Astrocyte of the hippocampus (primary cell): ENCODE data around the gene MTIF3.

Experiments
- DNase-seq: peaks from one replicate; pipeline ENCODE4 v3.0.0; 2011; ENCODE audit warnings: low read depth, low spot score

MTIF3 gene

DNA sequence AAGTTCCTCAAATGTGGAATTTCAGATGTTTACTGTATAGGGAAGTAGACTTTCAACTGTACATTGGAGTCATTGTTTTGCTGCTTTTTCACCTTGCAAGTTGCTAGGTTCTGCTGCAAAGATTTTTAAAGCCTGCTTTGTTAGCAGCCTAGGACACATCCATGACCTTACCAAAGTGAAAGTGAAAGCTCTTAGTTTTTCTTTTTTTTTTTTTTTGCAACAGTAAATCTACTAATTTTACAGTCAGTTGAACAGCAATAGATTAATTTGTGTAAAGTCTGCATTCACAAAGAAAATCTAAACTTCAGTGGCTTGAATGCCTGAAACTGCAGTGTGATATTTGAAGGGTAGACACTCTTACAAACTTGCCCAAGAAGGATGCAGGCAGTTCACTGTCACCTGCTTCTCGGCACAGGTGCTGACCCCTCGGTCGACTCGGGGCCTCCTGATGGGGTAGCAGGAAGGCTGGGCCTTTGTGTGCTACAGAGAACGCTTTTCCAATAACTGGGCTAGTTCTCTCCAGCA lies 5.0 kb upstream of the MTIF3 start:
- DNase-seq: no peak

DNA sequence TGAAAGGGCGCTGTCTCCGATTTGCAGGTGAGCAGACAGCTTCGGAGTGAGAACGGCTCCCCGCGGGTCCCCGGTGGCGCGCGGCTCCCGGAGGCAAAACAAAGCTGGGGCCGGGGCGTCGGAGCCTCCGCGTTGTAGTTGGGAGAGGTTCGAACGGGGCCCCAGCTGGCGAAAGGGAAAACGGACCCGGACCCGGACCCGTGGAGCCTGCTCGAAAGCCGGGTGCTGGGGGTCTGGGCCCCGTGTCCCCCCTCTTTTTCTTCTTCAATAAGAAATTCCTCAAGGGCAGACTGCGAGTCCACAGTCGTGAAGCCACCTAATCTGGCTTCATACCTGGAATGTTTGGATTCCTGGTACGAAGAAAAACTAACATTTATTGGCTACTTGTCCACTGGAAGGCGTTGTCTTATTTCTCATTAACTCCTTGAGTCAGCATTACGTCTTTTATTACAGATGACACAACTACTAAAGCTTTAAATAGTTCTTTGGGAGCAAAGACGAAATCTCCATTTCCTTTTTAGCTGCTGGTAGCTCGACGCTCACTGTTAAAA lies 632 bp upstream of the MTIF3 start:
- DNase-seq: peak; percentile 50

- no peak for DNase-seq
Observed at GRCh38 chr13:27449081-27449603, 1.2 kb downstream of the MTIF3 start.

DNA sequence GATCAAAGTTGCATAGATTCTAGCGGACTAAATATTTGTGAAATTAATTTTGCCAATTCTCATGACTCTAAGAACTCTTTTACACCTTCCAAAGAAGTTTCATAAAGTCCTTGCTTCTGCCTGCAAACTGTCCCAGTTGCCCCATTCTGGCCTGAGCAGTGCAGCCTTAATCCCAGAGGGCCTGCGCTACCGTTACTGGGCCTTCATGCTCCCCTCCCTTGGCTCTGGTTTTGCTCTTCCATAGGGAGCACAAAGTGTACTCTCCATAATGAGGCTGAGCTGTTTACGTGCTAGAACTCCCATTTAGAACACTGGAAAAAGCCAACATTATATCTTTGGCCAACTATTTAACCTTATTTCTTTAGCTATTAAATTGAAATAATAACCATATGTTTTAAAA lies 2.1 kb downstream of the MTIF3 start:
- no peak for DNase-seq

GRCh38 chr13:27446986-27447583 lies 3.3 kb downstream of the MTIF3 start:
- no peak for DNase-seq

DNA sequence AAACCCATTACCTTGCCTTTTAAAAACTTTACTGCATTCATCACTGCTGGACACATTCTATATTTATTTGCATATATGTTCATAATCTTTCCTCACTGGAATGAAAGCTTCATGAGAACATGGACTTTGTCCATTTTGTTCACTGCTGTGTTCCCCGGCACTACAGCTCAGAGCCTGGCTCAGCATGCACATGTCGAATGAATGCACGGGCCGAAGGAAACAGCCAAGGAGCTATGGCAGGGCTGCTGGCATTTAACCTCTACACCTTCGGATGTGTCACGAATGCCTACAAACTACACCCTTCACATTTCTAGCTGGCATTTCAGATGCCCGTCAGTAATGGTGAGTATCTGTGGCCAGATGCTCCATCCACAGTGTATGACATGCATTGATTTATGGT lies 7.6 kb downstream of the MTIF3 start:
- no peak for DNase-seq

- DNase-seq: no peak
Observed at GRCh38 chr13:27442071-27442647, 8.2 kb downstream of the MTIF3 start.

DNA sequence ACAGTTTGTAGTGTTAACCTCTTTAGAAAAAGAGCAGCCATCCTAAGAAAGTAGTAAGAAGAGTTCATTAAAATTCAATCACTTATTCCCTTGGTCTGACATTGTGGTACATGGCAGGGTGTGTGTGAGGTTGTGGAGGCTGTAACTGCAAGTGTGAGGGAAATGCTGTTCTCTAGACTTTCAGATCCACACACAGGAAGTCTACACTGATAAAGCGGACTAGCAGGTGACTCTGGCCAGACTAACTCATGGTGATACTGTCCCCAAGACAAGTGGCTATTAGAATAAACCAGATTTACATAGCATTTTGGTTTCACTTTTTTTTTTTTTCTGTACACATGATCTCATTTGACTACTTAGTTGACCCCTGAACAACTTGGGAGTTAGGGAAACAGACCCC lies 10.0 kb downstream of the MTIF3 start:
- DNase-seq: no peak

- no peak for DNase-seq
Observed at GRCh38 chr13:27437126-27437525, 13.2 kb downstream of the MTIF3 start.

- DNase-seq: no peak
Observed at GRCh38 chr13:27432611-27433210, 17.7 kb downstream of the MTIF3 start.

- no peak for DNase-seq
Observed at GRCh38 chr13:27432180-27432579, 18.2 kb downstream of the MTIF3 start.

DNA sequence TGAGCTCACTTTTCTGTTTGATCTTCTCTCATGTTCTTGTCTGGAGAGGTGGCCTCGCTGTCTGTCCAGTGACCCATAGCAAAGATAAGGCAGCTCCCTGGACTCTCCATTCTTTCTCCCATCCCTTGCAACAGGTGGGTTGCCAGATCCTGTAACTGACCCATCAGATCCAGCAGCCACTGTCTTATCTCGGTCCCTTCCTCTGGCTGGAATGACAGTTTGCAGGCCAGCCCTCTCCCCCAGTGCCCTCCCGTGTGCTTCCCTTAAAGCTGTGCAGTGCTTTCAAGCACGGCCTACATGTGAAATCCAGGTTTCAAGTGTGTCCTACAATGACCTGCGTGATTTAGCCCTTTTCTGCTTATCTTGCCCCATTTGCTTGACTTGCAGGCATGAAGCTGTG lies 22.2 kb downstream of the MTIF3 start:
- DNase-seq: no peak

- DNase-seq: no peak
Observed at GRCh38 chr13:27427641-27428040, 22.7 kb downstream of the MTIF3 start.

GRCh38 chr13:27425918-27426630 lies 24.3 kb downstream of the MTIF3 start:
- peak; percentile 86 for DNase-seq

DNA sequence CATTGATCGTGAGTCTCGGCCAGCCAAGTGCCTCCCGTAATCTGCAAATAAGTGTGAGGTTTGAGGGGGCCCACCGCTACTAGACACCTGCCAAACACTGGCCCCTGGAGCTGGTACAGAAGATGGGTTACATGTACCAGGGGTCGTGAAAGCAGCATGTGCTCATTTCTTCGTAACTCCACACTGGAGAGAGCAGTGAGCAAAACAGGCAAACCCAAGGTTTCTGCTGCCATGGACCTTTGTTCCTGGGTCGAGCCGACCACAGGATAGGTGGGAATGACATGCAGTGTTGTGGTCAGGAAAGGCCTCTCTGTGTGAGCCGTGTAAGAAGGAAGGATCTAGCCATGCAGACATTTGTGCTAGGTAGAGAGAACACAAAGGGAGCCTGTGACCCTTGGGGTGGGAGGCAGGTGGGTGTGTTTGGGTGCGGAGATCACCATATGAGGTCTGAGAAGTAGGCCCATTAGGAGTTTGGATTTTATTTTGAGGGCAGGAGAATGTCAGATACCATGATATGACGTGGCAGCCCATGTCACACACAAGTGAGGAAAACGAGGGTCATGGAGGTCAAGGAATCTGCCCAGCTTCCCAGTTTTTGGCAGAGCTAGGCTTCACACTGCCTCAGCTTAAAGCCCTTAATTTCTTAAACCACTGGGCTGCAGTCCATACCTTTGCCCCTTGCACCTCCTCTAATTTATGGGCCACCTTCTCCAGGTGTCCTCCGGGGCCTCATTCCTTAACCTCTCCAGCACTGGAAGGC lies 25.0 kb downstream of the MTIF3 start:
- DNase-seq: peak; percentile 41

DNA sequence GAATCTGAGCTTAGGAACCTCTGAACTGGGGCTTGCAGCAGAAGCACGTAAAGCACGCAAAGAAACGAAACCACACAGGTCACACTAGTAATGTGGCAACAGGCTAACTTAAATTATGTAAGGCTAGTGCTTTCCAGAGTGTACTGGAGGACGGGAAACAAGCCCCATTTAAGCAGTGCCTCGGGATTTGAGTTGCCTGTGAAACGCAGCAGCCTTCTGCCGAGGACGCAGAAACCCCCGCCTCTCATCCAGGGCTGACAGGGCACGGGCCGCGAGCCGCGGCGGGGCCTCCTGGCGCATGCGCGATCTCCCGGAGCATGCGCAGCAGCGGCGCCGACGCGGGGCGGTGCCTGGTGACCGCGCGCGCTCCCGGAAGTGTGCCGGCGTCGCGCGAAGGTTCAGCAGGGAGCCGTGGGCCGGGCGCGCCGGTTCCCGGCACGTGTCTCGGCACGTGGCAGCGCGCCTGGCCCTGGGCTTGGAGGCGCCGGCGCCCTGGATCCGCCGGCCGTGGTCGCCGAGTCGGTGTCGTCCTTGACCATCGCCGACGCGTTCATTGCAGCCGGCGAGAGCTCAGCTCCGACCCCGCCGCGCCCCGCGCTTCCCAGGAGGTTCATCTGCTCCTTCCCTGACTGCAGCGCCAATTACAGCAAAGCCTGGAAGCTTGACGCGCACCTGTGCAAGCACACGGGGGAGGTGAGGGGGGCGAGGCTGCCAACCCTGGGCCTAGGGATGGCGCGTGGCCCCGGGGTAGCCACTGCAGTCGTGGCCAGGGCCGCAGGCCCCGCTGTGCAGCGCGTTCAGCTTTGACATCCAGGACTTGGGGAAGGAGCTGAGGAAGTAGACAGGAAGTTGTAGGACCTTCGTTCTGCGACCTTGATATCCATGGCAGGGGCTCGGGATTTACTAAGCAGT lies 25.9 kb downstream of the MTIF3 start, which contains the start of gene GTF3A:
Gene GTF3A (plus strand): TSS at position 374 of the 912 bp plus-strand sequence.
- peak; percentile 96 for DNase-seq

- DNase-seq: no peak
Observed at GRCh38 chr13:27423333-27423732, 27.0 kb downstream of the MTIF3 start.

- DNase-seq: no peak
Observed at GRCh38 chr13:27421101-27421871, 29.1 kb downstream of the MTIF3 start.

DNA sequence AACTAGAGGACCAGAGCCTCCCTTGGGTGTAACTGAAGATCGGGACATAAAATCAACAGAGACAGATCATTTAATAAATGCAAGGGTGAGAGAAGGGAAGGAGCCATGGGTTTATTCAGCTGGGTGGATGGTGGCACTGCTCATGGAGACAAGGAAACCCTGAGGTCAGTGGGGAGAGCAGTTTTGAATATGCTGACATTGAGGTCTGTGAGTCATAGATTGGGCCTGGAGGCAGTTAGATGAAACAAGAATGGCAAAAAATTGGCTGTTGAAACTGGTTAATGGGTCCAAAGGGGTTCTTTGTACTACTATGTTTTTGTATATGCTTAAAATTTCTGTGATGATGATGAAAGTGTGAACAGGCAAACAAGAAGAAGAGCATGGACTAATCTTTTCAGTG lies 31.0 kb downstream of the MTIF3 start:
- peak; percentile 24 for DNase-seq
